ENCODE measurements around the gene NKX6-1. TPM values are rescaled to one million over a fixed set of nuclear protein-coding genes. Genes with fewer than 3 reads are reported as not detected.

The NKX6-1 gene
- total and polyA plus RNA-seq, 2 donors (not counting 1 experiment from before 2014, with no cell fraction given) = 0.17 to 0.47 TPM

GRCh38 chr4:84492737-84493091 lies 6.4 kb downstream of the NKX6-1 start:
- no peak overlapping the region for H3K9ac ChIP-seq (ENCODE audit: insufficient read depth, low read length)
- no peaks in the 10 kb centered on the region for H4K20me1 ChIP-seq (ENCODE audit: control insufficient read depth, extremely low read depth, insufficient read depth, low read length)
- H3K27me3 ChIP-seq (ENCODE audit: control insufficient read depth, insufficient read depth, low read length) = peaks cover 42% of the 10 kb centered on the region
- DNase-seq (ENCODE audit: low read depth in 2 of 2) = no peak
- no peak overlapping the region for H3K27ac ChIP-seq (ENCODE audit: insufficient read depth, low read length)
- H3K4me1 ChIP-seq (ENCODE audit: control insufficient read depth, extremely low read depth, insufficient read depth, low read length) = no peaks in the 10 kb centered on the region
- H3K4me2 ChIP-seq (ENCODE audit: extremely low read depth, insufficient read depth, low read length) = no peak overlapping the region
- no peak overlapping the region for H2AFZ ChIP-seq (ENCODE audit: low read length)
- H3K9me3 ChIP-seq (ENCODE audit: control insufficient read depth, insufficient read depth, low read depth, low read length) = no peaks in the 10 kb centered on the region
- H3K79me2 ChIP-seq (ENCODE audit: control insufficient read depth, insufficient read depth, low read length) = no peaks in the 10 kb centered on the region
- no peaks in the 10 kb centered on the region for H3K36me3 ChIP-seq (ENCODE audit: control insufficient read depth, insufficient read depth, low read length)
- no peak for TF ChIP-seq EZH2 (IDR thresholded peaks at IDR 0.05; ENCODE audit: low read length, missing control alignments)
- TF ChIP-seq, protein P1, sequence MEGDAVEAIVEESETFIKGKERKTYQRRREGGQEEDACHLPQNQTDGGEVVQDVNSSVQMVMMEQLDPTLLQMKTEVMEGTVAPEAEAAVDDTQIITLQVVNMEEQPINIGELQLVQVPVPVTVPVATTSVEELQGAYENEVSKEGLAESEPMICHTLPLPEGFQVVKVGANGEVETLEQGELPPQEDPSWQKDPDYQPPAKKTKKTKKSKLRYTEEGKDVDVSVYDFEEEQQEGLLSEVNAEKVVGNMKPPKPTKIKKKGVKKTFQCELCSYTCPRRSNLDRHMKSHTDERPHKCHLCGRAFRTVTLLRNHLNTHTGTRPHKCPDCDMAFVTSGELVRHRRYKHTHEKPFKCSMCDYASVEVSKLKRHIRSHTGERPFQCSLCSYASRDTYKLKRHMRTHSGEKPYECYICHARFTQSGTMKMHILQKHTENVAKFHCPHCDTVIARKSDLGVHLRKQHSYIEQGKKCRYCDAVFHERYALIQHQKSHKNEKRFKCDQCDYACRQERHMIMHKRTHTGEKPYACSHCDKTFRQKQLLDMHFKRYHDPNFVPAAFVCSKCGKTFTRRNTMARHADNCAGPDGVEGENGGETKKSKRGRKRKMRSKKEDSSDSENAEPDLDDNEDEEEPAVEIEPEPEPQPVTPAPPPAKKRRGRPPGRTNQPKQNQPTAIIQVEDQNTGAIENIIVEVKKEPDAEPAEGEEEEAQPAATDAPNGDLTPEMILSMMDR (conservative IDR thresholded peaks at IDR 0.05 in 1 of 2, IDR thresholded peaks at IDR 0.05 in 1 of 2; ENCODE audit: low read depth in 1 of 2, low read length in 2 of 2) = no peak
- H3K4me3 ChIP-seq (replicated peaks in 1 of 4; ENCODE audit: control extremely low read depth in 1 of 4, insufficient read depth in 1 of 4, low read depth in 3 of 4, low read length in 4 of 4) = no peak overlapping the region

GRCh38 chr4:84492290-84492689 lies 6.8 kb downstream of the NKX6-1 start:
- no peaks in the 10 kb centered on the region for H4K20me1 ChIP-seq (ENCODE audit: control insufficient read depth, extremely low read depth, insufficient read depth, low read length)
- no peak overlapping the region for H3K27ac ChIP-seq (ENCODE audit: insufficient read depth, low read length)
- TF ChIP-seq, protein P1 (conservative IDR thresholded peaks at IDR 0.05 in 1 of 2, IDR thresholded peaks at IDR 0.05 in 1 of 2; ENCODE audit: low read depth in 1 of 2, low read length in 2 of 2) = no peak
- TF ChIP-seq EZH2 (IDR thresholded peaks at IDR 0.05; ENCODE audit: low read length, missing control alignments) = peak; percentile 43
- H3K27me3 ChIP-seq (ENCODE audit: control insufficient read depth, insufficient read depth, low read length) = peaks cover 40% of the 10 kb centered on the region
- no peak overlapping the region for H3K4me3 ChIP-seq (replicated peaks in 1 of 4; ENCODE audit: control extremely low read depth in 1 of 4, insufficient read depth in 1 of 4, low read depth in 3 of 4, low read length in 4 of 4)
- H3K9ac ChIP-seq (ENCODE audit: insufficient read depth, low read length) = no peak overlapping the region
- H2AFZ ChIP-seq (ENCODE audit: low read length) = no peak overlapping the region
- H3K36me3 ChIP-seq (ENCODE audit: control insufficient read depth, insufficient read depth, low read length) = no peaks in the 10 kb centered on the region
- DNase-seq (ENCODE audit: low read depth in 2 of 2) = no peak
- no peaks in the 10 kb centered on the region for H3K4me1 ChIP-seq (ENCODE audit: control insufficient read depth, extremely low read depth, insufficient read depth, low read length)
- H3K79me2 ChIP-seq (ENCODE audit: control insufficient read depth, insufficient read depth, low read length) = no peaks in the 10 kb centered on the region
- no peaks in the 10 kb centered on the region for H3K9me3 ChIP-seq (ENCODE audit: control insufficient read depth, insufficient read depth, low read depth, low read length)
- H3K4me2 ChIP-seq (ENCODE audit: extremely low read depth, insufficient read depth, low read length) = no peak overlapping the region

DNA sequence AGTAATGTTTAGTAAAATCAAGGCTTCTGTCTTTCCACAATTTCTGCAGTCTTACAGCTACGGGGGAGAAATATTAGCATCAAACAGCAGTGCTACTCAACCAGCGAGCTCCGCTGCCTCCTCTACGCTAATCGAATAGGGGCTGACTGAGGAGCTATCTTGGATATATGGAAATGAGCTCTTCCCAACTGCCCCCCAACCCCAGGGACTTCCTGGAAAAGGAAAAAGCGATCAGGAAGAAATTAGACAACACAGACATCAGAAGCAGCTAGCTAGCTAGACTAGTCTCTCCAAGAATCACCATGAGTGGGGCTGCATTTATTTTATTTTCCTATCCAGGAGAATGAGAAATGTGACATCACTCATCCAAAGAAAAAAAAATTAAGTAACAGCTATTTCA lies 7.6 kb downstream of the NKX6-1 start:
- Histone ChIP-seq H3K9ac (ENCODE audit: insufficient read depth, low read length) (no peak overlapping the region), H3K36me3 (ENCODE audit: control insufficient read depth, insufficient read depth, low read length) (no peaks in the 10 kb centered on the region), H3K4me3 (replicated peaks in 1 of 4; ENCODE audit: control extremely low read depth in 1 of 4, insufficient read depth in 1 of 4, low read depth in 3 of 4, low read length in 4 of 4) (no peak overlapping the region), H3K4me1 (ENCODE audit: control insufficient read depth, extremely low read depth, insufficient read depth, low read length) (no peaks in the 10 kb centered on the region), H3K27me3 (ENCODE audit: control insufficient read depth, insufficient read depth, low read length) (peaks cover 32% of the 10 kb centered on the region), H4K20me1 (ENCODE audit: control insufficient read depth, extremely low read depth, insufficient read depth, low read length) (no peaks in the 10 kb centered on the region), H3K4me2 (ENCODE audit: extremely low read depth, insufficient read depth, low read length) (no peak overlapping the region), H3K27ac (ENCODE audit: insufficient read depth, low read length) (no peak overlapping the region), H2AFZ (ENCODE audit: low read length) (no peak overlapping the region), H3K79me2 (ENCODE audit: control insufficient read depth, insufficient read depth, low read length) (no peaks in the 10 kb centered on the region), H3K9me3 (ENCODE audit: control insufficient read depth, insufficient read depth, low read depth, low read length) (no peaks in the 10 kb centered on the region)
- no peak for DNase-seq (ENCODE audit: low read depth in 2 of 2)
- no peak for TF ChIP-seq EZH2 (IDR thresholded peaks at IDR 0.05; ENCODE audit: low read length, missing control alignments)
- TF ChIP-seq, protein P1 (conservative IDR thresholded peaks at IDR 0.05 in 1 of 2, IDR thresholded peaks at IDR 0.05 in 1 of 2; ENCODE audit: low read depth in 1 of 2, low read length in 2 of 2) = no peak

All from fibroblast of lung (primary cell).